Epithelial cell of proximal tubule (primary cell): ENCODE data around the gene CCDC149. TPM values are rescaled to one million over a fixed set of nuclear protein-coding genes. Genes with fewer than 3 reads are reported as not detected.

Source experiments
- DNase-seq: peaks from one replicate; pipeline ENCODE4 v3.0.0-alpha.2; 2011; ENCODE audit warnings: low read depth
- H3K4me3 ChIP-seq: 2 replicates; pipeline ENCODE4 v1.5.1; 2011; ENCODE audit warnings: low read depth, mild to moderate bottlenecking, low read length
- total RNA-seq: library from RNA; depleted of rRNA; stranded (reverse); fragments of >200 nt; gene quantifications from 2 replicates; pipeline ENCODE4 v1.2.3, GENCODE V29; 2015
- TF ChIP-seq, protein P1 (sequence below): conservative IDR thresholded peaks from 2 replicates; pipeline ENCODE4 v1.5.1; 2012; ENCODE audit warnings: low read depth, mild to moderate bottlenecking, low read length

CCDC149 gene
- total RNA-seq, 1 donor from 2014 or later, result 2.8 TPM

DNA sequence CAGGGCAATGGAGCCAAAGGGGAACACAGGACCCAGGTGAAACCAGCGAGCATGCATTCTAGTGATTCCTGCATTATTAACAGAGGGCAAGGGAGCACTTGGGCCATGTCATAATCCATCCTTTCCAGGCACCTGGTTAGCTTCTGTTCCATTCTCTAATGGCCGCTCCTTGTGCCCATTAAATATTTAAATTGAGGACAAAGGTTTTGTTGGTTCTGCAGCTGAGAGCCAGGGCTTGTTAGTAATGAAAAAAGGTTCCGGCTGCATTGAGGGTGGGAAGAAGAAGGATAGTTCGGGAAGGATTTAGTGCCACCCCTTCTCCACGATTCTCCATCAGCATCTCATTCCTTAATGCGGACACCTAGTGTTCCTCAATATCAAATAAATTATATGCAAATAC is 103.9 kb downstream of the CCDC149 start:
- H3K4me3 ChIP-seq, result no peak overlapping the region
- TF ChIP-seq, protein P1, sequence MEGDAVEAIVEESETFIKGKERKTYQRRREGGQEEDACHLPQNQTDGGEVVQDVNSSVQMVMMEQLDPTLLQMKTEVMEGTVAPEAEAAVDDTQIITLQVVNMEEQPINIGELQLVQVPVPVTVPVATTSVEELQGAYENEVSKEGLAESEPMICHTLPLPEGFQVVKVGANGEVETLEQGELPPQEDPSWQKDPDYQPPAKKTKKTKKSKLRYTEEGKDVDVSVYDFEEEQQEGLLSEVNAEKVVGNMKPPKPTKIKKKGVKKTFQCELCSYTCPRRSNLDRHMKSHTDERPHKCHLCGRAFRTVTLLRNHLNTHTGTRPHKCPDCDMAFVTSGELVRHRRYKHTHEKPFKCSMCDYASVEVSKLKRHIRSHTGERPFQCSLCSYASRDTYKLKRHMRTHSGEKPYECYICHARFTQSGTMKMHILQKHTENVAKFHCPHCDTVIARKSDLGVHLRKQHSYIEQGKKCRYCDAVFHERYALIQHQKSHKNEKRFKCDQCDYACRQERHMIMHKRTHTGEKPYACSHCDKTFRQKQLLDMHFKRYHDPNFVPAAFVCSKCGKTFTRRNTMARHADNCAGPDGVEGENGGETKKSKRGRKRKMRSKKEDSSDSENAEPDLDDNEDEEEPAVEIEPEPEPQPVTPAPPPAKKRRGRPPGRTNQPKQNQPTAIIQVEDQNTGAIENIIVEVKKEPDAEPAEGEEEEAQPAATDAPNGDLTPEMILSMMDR, result no peak
- no peak for DNase-seq

DNA sequence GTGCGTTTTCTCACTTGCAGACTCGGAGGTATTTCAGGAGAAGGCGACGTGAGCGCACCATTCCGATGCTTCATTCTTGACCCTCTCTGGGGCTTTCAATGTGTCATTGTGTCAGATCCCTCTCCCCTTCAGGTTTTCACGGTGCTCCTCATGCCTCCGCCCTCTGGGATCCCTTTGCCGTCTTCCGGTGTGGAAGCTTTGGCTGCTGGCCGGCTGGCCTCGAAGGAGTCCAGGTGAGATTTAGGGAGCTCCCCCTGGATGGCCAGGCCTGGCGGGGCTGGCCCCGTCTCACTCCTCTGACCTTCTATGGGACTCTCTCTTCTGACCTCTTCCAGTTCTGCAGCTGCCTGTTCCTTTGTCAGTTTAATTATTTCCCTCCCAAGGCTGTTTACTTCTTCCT is 104.6 kb downstream of the CCDC149 start:
- H3K4me3 ChIP-seq, result no peak overlapping the region
- DNase-seq, result no peak
- TF ChIP-seq, protein P1, result no peak

DNA sequence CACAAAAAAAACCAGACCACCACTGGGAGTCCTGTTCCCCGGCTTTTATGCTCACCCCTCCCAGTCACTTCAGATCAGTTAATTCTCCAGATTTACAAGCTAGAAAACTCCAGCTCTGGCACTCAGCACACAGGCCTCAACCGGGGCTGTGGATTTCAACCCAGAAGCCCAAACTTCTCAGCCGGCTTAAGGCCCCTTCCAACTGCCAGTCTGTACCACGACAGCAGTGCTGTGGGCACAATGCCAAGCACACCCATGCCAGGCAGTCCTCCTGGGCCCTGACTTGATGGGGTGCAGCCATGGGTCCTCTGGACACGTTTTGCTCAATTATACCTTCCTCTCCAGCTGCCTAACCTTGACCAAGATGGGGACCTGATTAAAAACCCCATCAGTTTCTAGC is 105.2 kb downstream of the CCDC149 start:
- H3K4me3 ChIP-seq, result no peak overlapping the region
- TF ChIP-seq, protein P1, result no peak
- DNase-seq, result no peak

DNA sequence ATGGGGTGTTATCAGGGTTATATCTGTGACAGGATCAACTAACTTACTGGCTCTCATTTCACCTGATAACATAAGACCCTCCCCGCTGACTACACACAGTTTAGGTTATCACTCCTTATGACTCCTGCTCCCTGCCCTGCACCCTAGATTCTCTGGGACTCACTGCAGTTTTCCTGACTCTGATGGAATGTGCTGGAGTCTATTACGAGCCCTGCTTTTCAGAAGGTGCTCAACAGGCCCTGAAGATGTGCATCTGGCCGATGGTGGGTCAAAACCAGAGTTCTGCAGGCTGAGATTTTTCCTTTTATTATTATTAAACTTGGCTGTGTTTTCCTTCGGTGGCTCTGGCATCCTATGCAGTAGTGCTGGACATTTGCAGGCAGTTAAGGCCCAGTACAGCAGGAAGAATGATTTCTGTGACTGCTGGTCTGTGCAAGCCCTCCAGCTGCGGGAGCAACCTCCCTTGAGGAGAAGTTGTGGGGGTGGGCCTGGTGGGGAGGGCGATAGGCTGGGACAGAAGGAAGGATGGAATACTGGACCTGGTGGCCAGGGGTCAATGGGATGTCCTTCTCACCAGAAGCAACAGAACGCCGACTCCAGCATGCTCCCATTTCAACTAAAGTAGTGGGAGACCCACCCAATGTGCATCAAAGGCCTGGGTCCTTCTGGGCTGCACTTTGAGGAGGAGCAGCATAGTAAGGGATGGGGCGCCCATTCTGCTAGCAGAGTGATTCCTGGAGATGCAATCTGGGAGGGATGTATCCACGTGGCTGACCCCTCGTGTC is 106.4 kb downstream of the CCDC149 start:
- no peak for DNase-seq

DNA sequence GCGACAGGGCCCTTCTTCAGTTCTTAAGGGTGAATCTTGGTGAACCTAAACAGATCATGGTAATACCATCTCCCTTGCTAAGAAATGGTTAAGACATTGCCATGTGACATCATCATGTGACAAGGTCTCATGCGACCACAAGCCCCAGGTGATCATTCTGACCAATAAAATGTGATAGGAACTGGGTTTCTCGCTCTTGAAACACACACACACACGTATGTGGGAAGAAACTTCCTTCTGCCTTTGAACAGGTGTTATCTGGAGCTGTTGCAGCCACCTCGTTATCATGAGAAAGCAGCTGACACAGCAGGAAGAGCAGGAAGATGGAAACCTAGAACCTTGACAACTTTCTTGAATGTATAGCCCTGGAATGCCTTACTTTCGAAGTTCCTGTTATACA is 107.3 kb downstream of the CCDC149 start:
- no peak for DNase-seq
- TF ChIP-seq, protein P1, result no peak
- no peak overlapping the region for H3K4me3 ChIP-seq

More for the DNA sequence above, 106.4 kb downstream of the CCDC149 start:
- TF ChIP-seq, protein P1, result no peak
- H3K4me3 ChIP-seq, result no peak overlapping the region

DNA sequence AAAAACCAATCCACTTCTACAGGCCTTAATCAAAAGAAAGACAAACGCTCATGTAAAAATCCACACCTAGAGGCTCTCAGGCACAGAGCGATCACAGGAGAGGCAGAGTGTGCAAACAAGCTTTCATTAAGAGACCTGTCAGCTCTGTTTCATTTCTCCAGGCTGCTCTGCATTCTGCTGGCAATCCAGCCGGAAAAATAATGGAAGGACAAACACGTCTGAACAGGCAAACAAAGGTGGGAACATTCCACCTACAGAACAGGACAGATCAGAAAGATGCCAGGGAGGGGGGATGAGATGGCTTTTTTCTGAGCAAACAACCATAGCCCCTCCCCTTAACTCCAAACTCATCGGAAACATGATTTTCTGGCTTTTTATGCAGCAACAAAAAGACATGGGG is 107.8 kb downstream of the CCDC149 start:
- H3K4me3 ChIP-seq, result no peak overlapping the region
- TF ChIP-seq, protein P1, result no peak
- no peak for DNase-seq

DNA sequence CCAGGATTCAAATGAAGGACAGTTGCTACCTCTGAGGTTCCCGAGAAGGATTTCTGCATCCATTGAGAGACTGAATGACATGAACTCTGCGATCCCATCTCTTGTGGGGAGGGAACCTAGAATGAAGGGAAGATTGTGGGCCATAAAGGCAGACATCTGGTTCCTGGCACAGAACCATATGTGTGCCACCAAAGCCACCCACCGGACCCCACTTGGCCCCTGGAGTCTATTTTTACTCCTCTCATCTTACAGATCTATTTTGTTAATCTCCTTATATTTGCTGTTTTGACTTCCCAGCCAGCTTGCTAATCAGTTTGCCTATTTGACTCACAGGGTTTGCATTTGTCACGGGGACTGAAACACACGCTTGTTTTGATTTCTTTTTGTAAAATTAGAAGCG is 110.2 kb downstream of the CCDC149 start:
- no peak for DNase-seq
- H3K4me3 ChIP-seq, result no peak overlapping the region
- TF ChIP-seq, protein P1, result no peak
